ENCODE results near the gene NPIPA8. TPM values are rescaled to one million over a fixed set of nuclear protein-coding genes. Genes with fewer than 3 reads are reported as not detected.
"Not testable (repeated sequence)": the region's sequence is repeated elsewhere in the genome, so short reads cannot be mapped to it uniquely, and the experiment has no call there.

Gene NPIPA8
- total RNA-seq = 10 to 100 TPM; 19.4 to 61.8 TPM

- intact Hi-C loops (cut with DNase I, micrococcal nuclease); H3K27me3 Mint-ChIP-seq; H3K27ac Mint-ChIP-seq; CTCF ChIA-PET; H3K4me1 Mint-ChIP-seq; ATAC-seq; H3K9me3 Mint-ChIP-seq (ENCODE audit: low read depth); DNase-seq; H3K4me3 Mint-ChIP-seq; POLR2A ChIA-PET; H3K36me3 Mint-ChIP-seq (ENCODE audit: low read depth): not testable (repeated sequence)
These were observed at the start of gene NPIPA8 for GRCh38 chr16:18336636-18337035. TSS of gene NPIPA8 (minus strand) at chr16:18336736. CDS start at chr16:18332662, 4,074 bp downstream.

GRCh38 chr16:18385285-18385684 lies 48.7 kb upstream of the NPIPA8 start:
- H3K36me3 Mint-ChIP-seq (ENCODE audit: low read depth); ATAC-seq; CTCF ChIA-PET; H3K4me1 Mint-ChIP-seq; POLR2A ChIA-PET; H3K9me3 Mint-ChIP-seq (ENCODE audit: low read depth); H3K4me3 Mint-ChIP-seq; DNase-seq; H3K27me3 Mint-ChIP-seq; intact Hi-C loops (cut with DNase I, micrococcal nuclease); H3K27ac Mint-ChIP-seq: not testable (repeated sequence)

GRCh38 chr16:18384869-18385268 lies 48.3 kb upstream of the NPIPA8 start:
- intact Hi-C loops (cut with DNase I, micrococcal nuclease); DNase-seq; H3K27me3 Mint-ChIP-seq; H3K36me3 Mint-ChIP-seq (ENCODE audit: low read depth); CTCF ChIA-PET; H3K9me3 Mint-ChIP-seq (ENCODE audit: low read depth); H3K4me1 Mint-ChIP-seq; POLR2A ChIA-PET; ATAC-seq; H3K4me3 Mint-ChIP-seq; H3K27ac Mint-ChIP-seq: not testable (repeated sequence)

- CTCF ChIA-PET; intact Hi-C loops (cut with DNase I, micrococcal nuclease); POLR2A ChIA-PET; H3K9me3 Mint-ChIP-seq (ENCODE audit: low read depth); H3K36me3 Mint-ChIP-seq (ENCODE audit: low read depth); H3K4me3 Mint-ChIP-seq; DNase-seq; H3K27me3 Mint-ChIP-seq; H3K4me1 Mint-ChIP-seq; ATAC-seq; H3K27ac Mint-ChIP-seq: not testable (repeated sequence)
These were observed 47.6 kb upstream of the NPIPA8 start for GRCh38 chr16:18384098-18384636.

GRCh38 chr16:18382696-18383095 lies 46.2 kb upstream of the NPIPA8 start:
- DNase-seq; H3K4me1 Mint-ChIP-seq; H3K4me3 Mint-ChIP-seq; H3K9me3 Mint-ChIP-seq (ENCODE audit: low read depth); H3K27ac Mint-ChIP-seq; ATAC-seq; H3K36me3 Mint-ChIP-seq (ENCODE audit: low read depth); H3K27me3 Mint-ChIP-seq; intact Hi-C loops (cut with DNase I, micrococcal nuclease); CTCF ChIA-PET; POLR2A ChIA-PET: not testable (repeated sequence)

GRCh38 chr16:18347742-18348141 lies 11.2 kb upstream of the NPIPA8 start:
- H3K27me3 Mint-ChIP-seq; POLR2A ChIA-PET; intact Hi-C loops (cut with DNase I, micrococcal nuclease); H3K36me3 Mint-ChIP-seq (ENCODE audit: low read depth); H3K4me3 Mint-ChIP-seq; H3K27ac Mint-ChIP-seq; DNase-seq; CTCF ChIA-PET; H3K4me1 Mint-ChIP-seq; ATAC-seq; H3K9me3 Mint-ChIP-seq (ENCODE audit: low read depth): not testable (repeated sequence)

- ATAC-seq; POLR2A ChIA-PET; CTCF ChIA-PET; H3K9me3 Mint-ChIP-seq (ENCODE audit: low read depth); DNase-seq; H3K36me3 Mint-ChIP-seq (ENCODE audit: low read depth); H3K4me3 Mint-ChIP-seq; H3K27me3 Mint-ChIP-seq; intact Hi-C loops (cut with DNase I, micrococcal nuclease); H3K27ac Mint-ChIP-seq; H3K4me1 Mint-ChIP-seq: not testable (repeated sequence)
These were observed 10.5 kb upstream of the NPIPA8 start for GRCh38 chr16:18346993-18347392.

- H3K36me3 Mint-ChIP-seq (ENCODE audit: low read depth); H3K9me3 Mint-ChIP-seq (ENCODE audit: low read depth); CTCF ChIA-PET; H3K4me3 Mint-ChIP-seq; H3K4me1 Mint-ChIP-seq; H3K27me3 Mint-ChIP-seq; ATAC-seq; H3K27ac Mint-ChIP-seq; DNase-seq; intact Hi-C loops (cut with DNase I, micrococcal nuclease); POLR2A ChIA-PET: not testable (repeated sequence)
These were observed 8.1 kb upstream of the NPIPA8 start for GRCh38 chr16:18344634-18345033.

GRCh38 chr16:18341986-18342385 lies 5.5 kb upstream of the NPIPA8 start:
- POLR2A ChIA-PET; ATAC-seq; H3K9me3 Mint-ChIP-seq (ENCODE audit: low read depth); H3K27me3 Mint-ChIP-seq; DNase-seq; CTCF ChIA-PET; intact Hi-C loops (cut with DNase I, micrococcal nuclease); H3K36me3 Mint-ChIP-seq (ENCODE audit: low read depth); H3K27ac Mint-ChIP-seq; H3K4me1 Mint-ChIP-seq; H3K4me3 Mint-ChIP-seq: not testable (repeated sequence)

- ATAC-seq; POLR2A ChIA-PET; DNase-seq; H3K4me1 Mint-ChIP-seq; H3K4me3 Mint-ChIP-seq; H3K9me3 Mint-ChIP-seq (ENCODE audit: low read depth); CTCF ChIA-PET; H3K27me3 Mint-ChIP-seq; H3K36me3 Mint-ChIP-seq (ENCODE audit: low read depth); intact Hi-C loops (cut with DNase I, micrococcal nuclease); H3K27ac Mint-ChIP-seq: not testable (repeated sequence)
These were observed 5.0 kb upstream of the NPIPA8 start for GRCh38 chr16:18341417-18341960.

- DNase-seq; intact Hi-C loops (cut with DNase I, micrococcal nuclease); POLR2A ChIA-PET: not testable (repeated sequence)
These were observed 2.7 kb upstream of the NPIPA8 start for GRCh38 chr16:18339210-18339609.

GRCh38 chr16:18311811-18312210 lies 24.7 kb downstream of the NPIPA8 start:
- CTCF ChIA-PET; DNase-seq; H3K27ac Mint-ChIP-seq; H3K4me1 Mint-ChIP-seq; POLR2A ChIA-PET; H3K4me3 Mint-ChIP-seq; H3K27me3 Mint-ChIP-seq; H3K9me3 Mint-ChIP-seq (ENCODE audit: low read depth); ATAC-seq; intact Hi-C loops (cut with DNase I, micrococcal nuclease); H3K36me3 Mint-ChIP-seq (ENCODE audit: low read depth): not testable (repeated sequence)

More at GRCh38 chr16:18339210-18339609, 2.7 kb upstream of the NPIPA8 start:
- H3K27me3 Mint-ChIP-seq; H3K27ac Mint-ChIP-seq; H3K36me3 Mint-ChIP-seq (ENCODE audit: low read depth); ATAC-seq; H3K4me1 Mint-ChIP-seq; H3K4me3 Mint-ChIP-seq; H3K9me3 Mint-ChIP-seq (ENCODE audit: low read depth); CTCF ChIA-PET: not testable (repeated sequence)

- H3K27ac Mint-ChIP-seq; H3K4me3 Mint-ChIP-seq; H3K4me1 Mint-ChIP-seq; POLR2A ChIA-PET; intact Hi-C loops (cut with DNase I, micrococcal nuclease); H3K27me3 Mint-ChIP-seq; H3K9me3 Mint-ChIP-seq (ENCODE audit: low read depth); CTCF ChIA-PET; H3K36me3 Mint-ChIP-seq (ENCODE audit: low read depth); ATAC-seq; DNase-seq: not testable (repeated sequence)
These were observed 27.4 kb downstream of the NPIPA8 start for GRCh38 chr16:18309159-18309558.

Data from activated CD4-positive, alpha-beta T cell treated with anti-CD3 and anti-CD28 coated beads for 36 hours (primary cell).